Stimulated activated CD4-positive, alpha-beta T cell treated with anti-CD3 and anti-CD28 coated beads, Interleukin-15, amount 100 ng/mL, for 48 hours (primary cell): ENCODE measurements around the gene FBH1.
"Not testable (repeated sequence)": the region's sequence is repeated elsewhere in the genome, so short reads cannot be mapped to it uniquely, and the experiment has no call there.

Source experiments
- DNase-seq, 2 donors: peaks; one replicate each; pipeline ENCODE4 v3.0.0-alpha.2; 2020; ENCODE audit warnings: low read depth in 2 of 2

The FBH1 gene

DNA sequence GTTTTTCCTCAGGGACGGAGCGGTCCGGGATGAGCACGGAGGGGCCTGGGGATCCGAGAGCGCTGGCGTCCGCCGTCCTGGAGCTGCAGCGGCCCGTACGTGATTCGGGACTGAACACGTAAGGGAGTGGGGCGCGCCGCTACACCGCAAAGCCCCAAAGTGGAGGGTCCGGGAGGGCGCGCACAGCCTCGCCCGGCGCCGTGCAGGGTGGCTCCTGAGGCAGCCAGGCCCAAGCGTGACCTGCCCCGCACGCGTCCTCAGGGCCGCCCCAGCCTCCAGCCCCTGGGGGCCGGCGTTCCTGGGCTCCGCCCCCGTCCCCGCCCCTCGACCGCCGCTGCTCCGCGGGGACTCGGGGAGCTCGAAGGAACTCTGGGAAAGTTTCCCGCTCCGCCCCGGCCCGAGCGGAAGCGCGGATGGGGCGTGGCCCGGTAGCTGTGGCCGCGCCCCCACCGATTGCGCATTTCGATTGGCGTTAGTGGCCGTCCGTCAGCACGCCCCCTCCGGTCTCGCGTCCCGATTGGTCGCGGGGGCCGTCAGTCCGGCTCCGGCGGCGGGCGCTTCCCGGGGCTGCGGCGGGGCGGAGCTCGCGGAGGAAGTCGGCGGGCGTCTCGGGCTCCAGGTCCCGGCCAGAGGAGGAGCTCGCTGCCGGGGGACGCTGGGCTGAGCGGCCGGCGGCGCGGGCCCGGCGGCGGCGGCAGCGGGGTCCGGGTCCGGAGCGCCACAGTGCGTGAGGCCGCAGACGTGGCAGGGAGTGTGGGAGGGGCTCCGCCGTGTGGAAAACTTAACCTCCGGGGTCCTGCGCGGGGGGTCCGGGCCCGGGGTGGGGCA is at the start of gene FBH1, which contains the start of gene ANKRD16:
TSS of gene FBH1 (plus strand) at position 620 of the 828 bp plus-strand sequence. CDS start at position 723, 103 bp downstream.
TSS of gene ANKRD16 (minus strand) at position 270 of the 828 bp plus-strand sequence. CDS start 539 bp downstream, outside the sequence.
- DNase-seq: peak; percentile 95 to 97

DNA sequence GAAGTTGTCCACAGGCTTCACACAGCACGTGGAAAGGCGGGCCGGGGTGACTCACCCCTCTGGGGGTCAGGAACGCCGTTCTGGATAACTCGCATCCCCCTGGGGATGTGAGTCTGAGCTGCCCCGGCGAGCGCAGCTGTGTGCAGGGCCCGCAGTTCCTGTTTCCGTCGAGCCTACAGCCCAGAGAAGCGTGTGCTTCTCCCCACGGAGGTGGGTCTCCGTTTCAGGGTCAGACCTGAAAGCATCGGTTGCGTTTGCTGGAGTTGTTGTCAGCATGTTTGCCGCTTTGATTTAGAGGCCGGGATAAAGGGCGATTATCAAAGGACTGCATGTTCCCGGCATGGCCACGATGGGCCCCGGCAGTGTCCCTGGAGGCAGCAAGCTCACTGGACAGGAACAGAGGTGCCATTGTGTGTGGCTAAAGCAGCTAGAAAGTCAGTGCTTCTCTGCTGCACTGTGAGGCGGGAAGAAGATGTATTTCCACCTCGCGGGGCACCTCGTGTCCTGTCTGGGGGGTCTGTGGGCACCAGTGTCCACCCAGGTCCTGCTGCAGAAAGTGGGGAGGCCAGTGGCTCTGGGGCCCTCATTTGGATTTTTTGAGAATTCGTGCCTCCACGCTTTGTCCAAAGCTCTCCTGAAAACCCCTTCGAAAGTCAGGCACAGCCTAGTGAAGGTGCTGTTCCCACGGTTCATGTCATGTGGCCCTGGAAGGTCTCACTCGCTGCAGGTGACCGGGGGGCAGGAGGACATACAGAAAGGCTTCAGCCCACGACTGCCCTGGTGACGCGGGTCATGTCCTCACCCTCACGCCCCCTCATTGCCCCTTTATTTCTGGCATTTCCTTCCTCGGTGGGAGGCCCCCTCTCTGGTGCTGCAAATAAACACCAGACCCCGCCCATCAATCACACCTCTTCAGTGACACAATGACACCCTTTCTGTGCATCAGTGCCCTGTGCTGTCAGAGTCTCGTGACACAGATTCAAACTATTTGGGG is 49.4 kb upstream of the FBH1 start:
- DNase-seq: no peak

DNA sequence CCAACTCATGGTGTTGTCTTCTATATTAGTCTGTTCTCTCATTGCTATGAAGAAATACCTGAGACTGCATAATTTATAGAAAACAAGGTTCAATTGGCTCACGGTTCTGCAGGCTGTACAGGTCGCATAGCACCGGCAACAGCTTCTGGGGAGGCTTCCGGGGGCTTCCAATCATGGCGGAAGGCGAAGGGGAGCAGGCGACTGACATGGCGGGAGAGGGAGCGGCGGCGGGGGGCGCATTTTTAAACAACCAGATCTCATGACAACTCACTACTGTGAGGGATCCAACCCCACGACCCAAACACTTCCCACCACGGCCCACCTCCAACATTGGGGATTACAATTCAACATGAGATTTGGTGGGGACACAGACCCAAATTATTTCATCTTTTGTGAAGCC is 48.1 kb upstream of the FBH1 start:
- DNase-seq: no peak

DNA sequence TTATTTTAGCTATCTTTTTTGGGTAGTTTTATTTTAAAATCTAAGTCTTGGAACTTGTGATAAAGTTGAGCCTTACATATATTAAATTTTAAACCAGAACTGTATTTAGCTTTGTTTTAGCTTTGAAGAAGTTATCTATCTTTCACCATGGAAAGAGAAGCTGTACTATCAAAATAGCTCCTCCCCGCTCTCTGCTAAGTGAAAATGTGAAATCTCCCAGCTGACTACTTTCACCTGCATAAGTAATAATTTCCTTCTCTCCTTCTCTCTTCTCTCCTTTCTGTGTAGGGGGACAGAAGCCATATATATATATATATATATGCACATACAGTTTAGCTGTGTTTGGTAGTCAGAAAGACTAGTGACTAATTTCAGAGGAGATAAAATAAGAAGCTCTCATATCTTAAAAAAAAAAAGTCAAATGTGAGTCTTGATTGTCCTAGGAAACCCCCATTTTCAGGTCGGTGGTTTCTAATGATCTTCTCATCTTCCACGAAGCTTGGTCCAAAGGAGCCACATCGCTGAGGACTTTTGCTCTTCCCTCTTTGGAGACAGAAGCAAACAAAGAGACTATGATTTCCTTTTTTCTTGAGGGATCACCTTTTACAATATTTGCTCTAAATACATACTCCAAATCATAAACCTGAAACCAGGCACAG is 46.2 kb upstream of the FBH1 start:
- DNase-seq: no peak

DNA sequence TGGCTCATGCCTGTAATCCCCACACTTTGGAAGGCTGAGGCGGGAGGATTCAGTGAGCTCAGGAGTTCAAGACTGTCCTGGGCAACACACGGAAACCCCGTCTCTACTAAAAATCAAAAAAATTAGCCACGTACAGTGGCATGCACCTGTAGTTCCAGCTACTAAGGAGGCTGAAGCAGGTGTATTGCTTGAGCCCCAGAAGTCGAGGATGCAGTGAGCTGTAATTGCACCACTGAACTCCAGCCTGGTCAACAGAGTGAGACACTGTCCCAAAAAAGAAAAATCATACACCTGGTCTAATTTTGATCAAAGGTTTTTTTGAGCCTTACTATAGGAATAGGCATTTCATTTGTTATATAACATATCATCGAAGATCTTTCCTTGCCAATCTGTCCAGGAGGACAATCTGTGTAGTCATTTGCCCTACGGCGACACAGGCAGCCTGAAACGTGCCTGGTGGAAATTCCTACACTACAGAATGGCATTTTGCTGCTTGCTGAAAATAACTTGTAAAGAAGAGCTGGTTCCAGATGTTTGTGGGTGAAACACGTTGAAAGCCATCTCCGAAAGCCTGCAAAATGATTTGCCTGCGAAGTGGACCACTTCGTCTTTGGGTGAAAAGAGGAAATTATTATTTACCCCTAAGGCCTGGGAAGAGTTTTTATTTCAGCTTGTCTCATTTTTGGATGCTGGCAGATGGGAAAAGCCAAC is 45.5 kb upstream of the FBH1 start:
- no peak for DNase-seq

DNA sequence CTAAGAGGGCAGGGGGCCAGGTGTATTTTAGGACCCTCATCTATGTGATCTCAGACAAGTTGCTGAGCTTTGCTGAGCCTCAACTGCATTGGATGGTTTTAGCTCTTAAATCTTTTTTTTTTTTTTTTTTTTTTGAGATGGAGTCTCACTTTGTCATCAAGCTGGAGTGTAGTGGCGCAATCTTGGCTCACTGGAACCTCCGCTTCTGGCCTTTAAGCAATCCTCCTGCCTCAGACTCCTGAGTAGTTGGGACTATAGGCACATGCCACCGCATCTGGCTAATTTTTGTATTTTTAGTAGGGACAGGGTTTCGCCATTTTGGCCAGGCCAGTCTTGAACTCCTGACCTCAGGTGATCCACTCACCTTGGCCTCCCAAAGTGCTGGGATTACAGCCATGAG is 43.4 kb upstream of the FBH1 start:
- DNase-seq: not testable (repeated sequence)

DNA sequence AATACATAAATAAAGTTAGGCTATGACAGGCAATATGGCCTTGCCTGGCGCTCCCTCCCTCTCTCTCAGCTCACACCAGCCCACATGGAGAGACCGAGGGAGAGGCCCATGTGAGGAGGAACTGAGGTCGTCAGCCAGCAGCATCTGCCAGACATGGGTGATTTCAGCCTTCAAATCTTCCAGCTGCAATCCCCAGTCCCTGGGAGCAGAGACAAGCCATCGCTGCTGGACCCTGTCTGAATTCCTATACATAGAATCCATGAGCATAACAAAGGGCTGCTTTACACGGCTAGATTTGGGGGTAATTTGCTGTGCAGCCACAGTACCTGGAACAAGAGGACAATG is 35.9 kb upstream of the FBH1 start:
- no peak for DNase-seq

DNA sequence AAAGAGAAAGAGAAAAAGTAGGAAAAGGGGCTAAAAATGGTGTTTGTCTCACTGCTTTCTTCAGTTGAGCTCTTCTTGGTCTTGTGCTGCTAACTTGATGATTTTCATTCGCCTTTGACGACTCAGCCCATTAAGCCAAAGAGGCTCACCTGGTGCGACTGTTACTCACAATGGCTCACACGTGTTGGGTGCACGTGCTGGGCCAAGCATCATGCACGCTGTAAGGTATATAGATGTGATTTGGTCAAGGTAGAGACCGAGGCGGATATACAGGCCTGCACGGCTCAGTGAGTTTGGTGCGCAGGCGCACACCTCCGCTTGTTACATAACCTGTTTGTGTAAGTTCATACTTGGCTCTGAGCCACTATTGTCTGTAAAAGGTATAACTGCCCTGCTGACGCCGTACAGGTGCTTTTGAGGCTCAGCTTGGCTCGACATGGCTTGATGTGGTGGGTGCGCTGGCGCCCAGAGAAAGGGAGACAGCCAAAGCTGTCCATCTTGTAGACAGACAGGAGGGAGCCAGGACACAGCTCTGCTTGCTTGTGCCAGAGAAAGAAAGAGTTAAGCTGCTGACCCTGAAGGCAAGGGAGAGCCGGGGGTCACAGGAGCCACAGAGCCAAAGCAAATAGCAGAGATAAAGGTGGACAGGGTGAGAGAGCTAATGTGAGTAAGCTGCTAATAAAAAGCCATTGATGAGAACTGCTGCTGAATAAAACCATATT is 33.9 kb upstream of the FBH1 start:
- no peak for DNase-seq

DNA sequence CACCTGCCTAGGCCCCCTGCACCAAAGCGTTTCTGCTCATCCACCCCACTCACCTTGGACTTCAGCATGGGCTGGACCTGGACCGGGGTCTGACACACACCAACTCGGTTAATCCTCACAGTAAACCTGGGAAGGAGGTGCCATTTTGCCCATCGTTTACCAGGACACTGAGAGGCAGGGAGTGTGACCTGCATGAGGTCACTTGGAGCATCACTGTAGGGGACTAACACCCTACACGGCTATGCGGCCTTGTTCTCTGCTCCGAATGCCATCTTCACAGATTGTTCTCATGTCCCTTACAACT is 33.4 kb upstream of the FBH1 start:
- DNase-seq: no peak

DNA sequence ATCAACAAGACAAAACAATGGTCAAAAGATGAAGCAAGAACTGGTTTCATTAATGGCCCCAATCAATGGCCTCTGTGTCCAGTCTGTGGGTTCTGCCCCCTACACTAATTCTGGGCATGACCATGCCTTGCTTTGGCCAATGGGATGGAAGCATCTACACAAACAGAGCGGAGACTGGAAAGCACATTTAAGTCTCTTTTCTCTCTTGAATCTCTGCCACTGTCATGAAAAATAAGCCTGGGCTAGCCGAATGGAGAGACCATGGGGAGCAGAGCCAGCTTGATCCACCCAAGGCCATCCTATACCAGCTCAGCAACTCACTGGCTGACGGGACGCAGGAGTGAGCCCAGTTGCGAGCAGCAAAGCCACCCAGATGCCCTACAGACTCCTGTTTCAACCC is 31.2 kb upstream of the FBH1 start:
- no peak for DNase-seq

DNA sequence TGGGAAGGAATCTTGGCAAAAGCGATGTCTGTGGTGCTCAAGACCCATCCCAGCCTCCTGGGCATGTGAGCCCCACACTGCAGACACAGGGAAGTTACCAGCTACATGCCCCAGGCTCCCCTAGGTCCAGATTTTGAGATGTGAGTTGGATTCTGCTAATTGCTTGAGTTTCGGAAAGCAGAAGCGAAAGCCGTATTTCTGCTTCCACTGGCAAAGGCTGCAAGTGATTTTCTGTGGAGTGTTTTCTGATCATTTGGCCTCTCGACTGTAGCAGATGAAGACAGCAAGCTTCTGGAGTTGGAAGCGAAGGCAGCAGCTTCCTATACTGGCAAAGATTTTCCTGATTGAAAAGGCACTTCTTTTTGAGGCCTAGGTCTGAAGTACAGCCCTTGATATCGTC is 30.0 kb upstream of the FBH1 start:
- DNase-seq: no peak

DNA sequence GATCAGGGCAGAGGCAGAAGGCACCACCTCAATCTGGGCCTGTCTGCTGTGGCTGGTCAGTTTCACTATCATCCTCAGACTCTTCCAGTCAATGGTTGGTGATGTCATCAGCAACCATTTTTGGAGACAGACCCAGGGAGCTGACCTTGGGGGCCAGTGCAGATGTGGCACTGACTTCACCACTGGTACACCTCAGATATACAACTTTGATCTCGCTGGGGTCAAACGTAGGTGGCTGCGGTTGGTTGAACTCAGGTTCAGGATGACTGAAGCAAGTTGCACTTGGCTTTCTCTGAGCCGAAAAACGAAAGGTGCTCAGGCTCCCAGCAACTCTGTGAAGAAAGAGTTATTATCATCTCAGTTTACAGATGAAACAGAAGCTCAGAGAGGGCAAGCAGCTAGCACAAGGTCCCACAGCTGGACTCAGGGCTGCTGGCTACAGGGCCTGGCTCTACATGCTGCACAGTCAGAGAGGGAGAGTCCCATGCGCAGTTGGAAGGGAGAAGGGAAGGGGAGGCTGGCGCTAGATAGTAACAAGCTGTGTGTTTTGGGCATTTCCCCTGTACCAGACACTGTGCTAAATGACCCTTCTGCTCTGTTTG is 27.6 kb upstream of the FBH1 start:
- no peak for DNase-seq

DNA sequence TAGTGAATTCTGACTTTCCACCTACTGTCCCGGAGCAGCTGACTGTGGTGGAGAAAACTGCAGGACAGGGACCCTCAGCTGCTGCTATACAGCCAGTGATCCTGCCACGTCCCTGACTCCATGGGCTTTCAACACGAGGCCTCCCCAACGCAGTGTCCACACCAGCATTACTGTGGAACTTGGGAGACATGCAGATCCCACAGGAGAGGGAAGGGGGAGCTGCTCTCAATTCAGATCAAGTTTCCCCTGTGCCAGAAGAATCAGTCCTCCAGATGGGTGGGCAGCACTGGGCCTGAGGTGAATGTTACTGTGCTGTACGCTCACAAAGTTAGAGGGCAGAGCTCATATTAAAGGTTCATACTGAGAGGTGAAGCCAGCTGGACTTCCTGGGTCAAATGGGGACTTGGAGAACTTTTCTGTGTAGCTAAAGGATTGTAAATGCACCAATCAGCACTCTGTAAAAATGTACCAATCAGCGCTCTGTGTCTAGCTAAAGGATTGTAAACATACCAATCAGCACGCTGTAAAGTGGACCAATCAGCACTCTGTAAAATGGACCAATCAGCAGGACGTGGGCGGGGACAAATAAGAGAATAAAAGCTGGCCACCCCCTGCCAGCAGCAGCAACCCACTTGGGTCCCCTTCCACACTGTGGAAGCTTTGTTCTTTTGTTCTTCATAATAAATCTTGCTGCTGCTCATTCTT is 26.9 kb upstream of the FBH1 start:
- not testable (repeated sequence) for DNase-seq

DNA sequence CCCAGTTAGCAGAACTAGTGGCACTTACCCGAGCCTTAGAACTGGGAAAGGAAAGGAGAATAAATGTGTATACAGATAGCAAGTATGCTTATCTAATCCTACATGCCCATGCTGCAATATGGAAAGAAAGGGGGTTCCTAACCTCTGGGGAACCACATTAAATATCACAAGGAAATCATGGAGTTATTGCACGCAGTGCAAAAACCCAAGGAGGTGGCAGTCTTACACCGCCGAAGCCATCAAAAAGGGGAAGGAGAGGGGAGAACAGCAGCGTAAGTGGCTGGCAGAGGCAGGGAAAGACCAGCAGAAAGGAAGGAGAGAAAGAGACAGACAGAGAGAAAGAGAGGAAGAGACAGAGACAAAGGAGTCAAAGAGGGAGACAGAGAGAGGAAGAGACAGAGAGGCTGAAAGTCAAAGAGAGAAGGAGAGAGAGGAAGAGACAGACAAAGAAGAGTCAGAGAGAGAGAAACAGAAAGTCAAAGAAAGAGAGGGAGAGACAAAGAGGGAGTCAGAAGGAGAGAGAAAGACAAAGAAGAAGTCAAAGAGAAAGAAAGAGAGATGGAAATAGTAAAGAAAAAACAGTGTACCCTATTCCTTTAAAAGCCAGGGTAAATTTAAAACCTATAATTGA is 23.5 kb upstream of the FBH1 start:
- not testable (repeated sequence) for DNase-seq

DNA sequence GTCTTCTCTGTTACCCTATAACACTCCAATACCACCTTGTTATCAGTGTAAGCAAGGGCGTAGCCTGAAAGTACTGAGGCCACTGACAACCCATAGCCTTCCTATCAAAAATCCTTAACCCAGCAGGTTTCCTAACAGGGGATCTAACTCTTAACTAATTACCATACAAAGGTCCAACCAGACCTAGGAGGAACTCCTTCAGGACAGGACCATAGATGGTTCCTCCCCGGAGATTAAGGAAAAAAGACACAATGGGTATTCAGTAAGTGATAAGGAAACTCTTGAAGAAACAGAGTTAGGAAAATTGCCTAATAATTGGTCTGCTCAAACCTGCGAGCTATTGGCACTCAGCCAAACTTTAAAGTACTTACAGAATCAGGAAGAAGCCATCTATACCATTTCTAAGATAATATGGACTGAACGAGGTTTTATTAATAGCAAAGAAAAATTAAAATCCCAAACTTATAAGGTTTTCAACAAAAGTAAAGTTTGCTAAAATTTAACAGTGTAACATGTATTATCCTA is 22.9 kb upstream of the FBH1 start:
- not testable (repeated sequence) for DNase-seq

DNA sequence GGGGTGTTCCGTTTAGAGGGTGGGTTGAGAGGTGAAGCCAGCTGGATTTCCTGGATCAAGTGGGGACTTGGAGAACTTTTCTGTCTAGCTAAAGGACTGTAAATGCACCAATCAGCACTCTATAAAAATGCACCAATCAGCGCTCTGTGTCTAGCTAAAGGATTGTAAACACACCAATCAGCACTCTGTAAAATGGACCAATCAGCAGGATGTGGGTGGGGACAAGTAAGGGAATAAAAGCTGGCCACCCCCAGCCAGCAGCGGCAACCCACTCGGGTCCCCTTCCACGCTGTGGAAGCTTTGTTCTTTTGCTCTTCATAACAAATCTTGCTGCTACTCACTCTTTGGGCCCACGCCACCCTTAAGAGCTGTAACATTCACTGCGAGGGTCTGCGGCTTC is 21.7 kb upstream of the FBH1 start:
- not testable (repeated sequence) for DNase-seq

DNA sequence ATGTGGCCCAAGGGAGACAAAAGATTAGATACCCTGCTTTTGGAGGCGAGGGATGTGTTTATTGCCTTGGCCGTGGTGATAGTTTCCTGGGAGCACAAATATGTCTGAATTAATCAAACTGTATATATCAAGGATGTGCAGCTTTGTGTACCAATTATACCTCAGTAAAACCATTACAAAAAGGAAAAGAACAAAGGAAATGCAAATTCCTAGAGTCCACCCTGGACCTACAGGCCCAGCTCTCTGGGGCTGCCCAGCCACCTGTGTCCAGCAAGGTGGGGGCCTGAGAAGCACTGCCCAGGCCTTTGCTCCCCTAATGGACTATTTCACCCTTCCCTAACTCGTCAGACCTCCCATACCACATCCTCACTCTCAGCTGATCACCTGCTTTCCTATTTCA is 20.9 kb upstream of the FBH1 start:
- no peak for DNase-seq

DNA sequence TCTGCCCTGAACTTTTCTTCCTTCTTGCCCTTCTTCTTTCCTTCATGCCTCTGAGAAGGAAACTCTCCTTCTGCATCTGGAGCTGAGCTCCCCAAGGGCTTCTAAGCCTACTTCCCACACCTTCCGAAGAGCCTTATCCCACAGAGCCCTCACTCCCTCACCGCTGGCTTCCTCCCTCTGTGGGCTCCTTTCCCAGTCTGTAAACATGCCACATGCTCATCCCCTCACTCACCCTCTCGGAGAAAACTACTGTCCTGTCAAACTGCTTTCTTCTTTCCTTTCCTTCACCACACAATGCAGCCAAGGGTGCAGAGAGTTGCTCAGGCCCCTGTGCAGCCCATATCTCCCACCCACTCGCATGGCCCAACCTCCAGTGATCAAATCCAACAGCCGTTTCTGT is 18.4 kb upstream of the FBH1 start:
- DNase-seq: no peak

DNA sequence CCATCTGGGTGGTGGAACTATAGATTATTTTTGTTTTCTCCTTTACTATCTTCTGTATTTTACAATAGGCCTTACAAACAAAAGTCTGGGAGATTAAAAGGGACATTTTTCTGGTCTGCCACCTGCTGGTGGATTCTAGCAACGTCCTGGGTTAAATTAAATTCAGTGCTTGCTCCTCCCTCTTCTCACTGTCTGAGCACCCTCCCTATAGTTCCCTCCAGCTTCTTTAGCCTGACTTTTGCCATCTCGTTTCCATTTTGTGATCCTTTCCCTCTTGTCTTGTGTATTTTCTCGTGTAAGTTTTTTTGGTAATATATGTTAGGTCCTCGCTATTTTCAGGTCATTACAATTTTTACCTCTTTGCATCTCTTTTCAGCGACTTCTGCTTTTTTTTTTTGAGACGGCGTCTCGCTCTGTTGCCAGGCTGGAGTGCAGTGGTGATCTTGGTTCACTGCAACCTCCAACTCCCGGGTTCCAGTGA is 16.5 kb upstream of the FBH1 start:
- DNase-seq: peak; percentile 9 to 61
